Stimulated activated CD4-positive, alpha-beta T cell treated with anti-CD3 and anti-CD28 coated beads, Interleukin-4, amount 100 ng/mL, for 48 hours (primary cell): ENCODE results near the gene L3MBTL3.

Source experiments
- DNase-seq, 2 donors: peaks; one replicate each; pipeline ENCODE4 v3.0.0-alpha.2; 2020; ENCODE audit warnings: low read depth in 2 of 2

Gene L3MBTL3

GRCh38 chr6:130018292-130018743, at the start of gene L3MBTL3:
L3MBTL3 (plus strand) TSS chr6:130018581; CDS start chr6:130042700, 24,119 bp downstream.
- DNase-seq, result peak; percentile 76 to 82

- no peak for DNase-seq
Measured at GRCh38 chr6:129969064-129969463, 49.3 kb upstream of the L3MBTL3 start.

DNA sequence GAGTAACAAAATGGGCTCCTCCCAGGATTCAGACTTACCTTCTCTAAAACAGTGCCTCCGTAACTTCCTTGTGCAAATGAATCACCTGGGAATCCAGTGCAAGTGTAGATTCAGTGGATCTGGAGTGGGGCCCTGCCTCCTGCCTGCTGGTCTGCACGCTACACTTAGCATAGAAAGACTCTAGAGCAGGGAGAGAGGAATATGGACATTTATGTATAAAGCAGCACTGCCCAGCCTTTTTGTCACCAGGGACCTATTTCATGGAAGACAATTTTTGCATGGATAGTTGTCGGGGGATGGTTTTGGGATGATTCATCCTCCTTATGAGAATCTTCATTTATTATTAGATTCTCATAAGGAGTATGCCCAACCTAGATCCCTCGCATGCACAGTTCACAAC, 42.3 kb upstream of the L3MBTL3 start:
- DNase-seq, result no peak

- DNase-seq, result no peak
Measured at GRCh38 chr6:129978148-129978916, 40.0 kb upstream of the L3MBTL3 start.

- DNase-seq, result no peak
Measured at GRCh38 chr6:129980821-129981220, 37.6 kb upstream of the L3MBTL3 start.

DNA sequence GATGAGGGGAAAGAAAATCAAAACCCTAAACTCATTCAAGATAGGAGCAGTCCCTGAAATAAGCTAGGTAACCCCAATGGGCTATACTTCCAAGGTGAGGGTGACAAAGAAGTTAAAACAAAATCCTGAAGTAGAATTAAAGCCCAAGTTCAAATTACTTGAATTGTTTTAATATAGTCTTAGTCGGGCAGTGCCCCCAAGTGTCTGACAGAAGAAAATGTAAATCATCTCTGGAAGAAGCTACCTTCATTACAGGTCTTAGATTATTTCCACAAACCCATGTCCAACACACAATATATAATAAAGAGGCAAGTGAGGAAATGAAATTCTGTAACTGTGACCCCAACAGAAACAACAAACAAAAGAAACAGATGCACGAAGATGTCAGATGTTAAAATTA, 36.8 kb upstream of the L3MBTL3 start:
- no peak for DNase-seq

- DNase-seq, result no peak
Measured at GRCh38 chr6:129989396-129989795, 29.0 kb upstream of the L3MBTL3 start.

DNA sequence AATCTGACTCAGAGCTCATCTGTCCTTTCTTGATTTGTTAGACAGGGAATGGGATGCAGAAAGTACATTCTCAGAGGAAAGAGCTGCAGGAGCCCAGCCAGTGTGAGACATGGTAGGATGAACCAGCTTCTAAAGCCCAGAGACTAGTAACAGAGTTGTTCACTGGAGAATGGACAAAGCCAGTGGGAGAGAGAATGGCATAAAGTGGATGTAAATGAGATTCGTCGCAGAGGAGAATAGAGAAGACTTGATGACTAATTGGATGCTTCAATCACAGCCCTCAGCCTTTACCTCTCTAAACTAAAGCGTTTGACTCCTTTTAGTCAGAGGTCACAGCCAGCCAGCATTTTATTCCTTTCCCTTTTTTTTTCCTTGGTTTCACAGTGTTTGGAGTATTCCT, 25.5 kb upstream of the L3MBTL3 start:
- no peak for DNase-seq

GRCh38 chr6:129994410-129994809, 24.0 kb upstream of the L3MBTL3 start:
- DNase-seq, result no peak

DNA sequence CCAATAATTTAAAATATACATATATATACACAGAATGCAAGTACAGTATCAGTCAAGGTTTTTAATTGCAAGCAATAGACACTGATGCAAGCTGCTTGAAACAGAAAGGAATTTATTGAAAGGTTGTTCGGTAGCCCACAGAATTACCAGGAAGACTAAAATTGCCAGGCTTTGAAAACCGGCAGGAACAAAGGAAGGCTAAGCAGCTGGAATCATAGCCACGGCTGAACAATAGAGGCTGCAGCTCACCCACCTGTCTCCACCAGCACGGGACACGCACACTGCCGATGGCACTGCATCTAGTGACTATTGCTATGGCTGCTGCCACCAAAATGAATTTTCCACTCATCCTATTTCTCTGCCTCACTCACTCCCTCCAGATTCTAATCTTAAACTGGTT, 22.0 kb upstream of the L3MBTL3 start:
- no peak for DNase-seq

DNA sequence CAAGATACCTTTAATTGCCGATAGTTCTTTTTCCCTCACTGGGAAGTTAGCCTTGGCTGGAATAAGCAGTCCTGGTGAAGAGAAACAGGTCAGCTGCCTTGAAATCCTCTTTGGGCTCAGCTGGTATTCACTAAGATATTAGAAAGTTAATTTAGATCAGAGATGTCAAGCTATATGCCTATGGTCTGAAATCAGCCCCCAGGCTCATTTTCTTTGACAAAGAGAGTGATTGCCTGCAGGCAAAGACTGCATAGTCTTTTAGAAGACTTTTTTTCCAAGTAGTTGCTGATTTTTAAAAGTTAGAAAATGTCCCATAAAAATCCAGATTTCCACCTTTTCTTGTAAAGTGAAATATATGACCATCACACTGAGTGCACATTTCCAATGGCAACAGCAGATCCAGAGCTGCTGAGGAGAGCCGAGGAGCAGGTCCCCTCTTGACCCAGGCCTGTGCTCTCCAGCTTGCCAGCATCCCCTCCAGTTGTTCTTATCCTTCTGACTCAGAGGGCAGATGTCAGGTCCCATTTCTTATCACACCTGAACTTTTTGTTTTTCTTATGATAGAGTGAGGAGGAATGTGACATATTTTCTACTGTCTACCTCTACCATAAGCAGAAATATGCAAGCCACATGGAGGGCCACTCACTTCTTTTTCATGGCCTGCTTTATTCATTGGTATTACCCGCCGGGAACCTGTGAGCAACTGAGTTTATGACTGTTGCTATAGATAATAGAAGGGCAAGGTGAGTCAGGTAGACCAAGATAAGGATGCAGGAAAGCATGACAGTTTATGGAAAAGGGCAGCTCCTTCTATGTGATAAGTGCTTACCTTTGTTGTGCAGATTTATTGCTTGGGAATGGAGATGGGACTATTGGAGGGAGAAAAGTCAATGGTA, 17.6 kb upstream of the L3MBTL3 start:
- no peak for DNase-seq

DNA sequence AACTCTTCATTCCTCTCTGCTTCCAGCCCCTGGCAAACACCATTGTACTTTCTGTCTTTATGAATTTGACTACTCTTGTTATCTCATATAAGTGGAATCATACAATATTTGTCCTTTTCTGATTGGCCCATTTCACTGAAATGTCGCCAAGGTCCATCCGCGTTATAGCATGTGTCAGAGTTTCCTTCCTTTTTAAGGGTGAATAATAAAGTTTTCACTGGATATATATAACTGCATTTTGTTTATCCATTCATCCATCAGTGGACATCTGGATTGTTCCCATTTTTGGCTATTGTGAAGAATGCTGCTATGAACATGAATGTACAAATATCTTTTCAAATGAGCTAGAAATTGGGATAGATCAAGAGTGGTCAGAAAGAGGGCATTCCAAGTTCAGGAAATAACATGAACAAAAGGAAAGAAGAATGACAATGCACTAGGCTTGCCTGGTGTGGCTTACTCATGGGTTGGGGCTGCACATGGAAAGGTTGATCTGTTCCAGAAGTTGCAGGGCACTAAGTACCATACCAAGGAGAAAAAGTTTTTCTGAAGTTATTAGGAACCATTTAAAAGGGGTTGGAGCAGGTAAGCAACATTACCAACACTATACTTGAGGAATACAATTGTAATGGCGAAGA, 10.0 kb upstream of the L3MBTL3 start:
- DNase-seq, result no peak

GRCh38 chr6:130009146-130009545, 9.2 kb upstream of the L3MBTL3 start:
- DNase-seq, result no peak

DNA sequence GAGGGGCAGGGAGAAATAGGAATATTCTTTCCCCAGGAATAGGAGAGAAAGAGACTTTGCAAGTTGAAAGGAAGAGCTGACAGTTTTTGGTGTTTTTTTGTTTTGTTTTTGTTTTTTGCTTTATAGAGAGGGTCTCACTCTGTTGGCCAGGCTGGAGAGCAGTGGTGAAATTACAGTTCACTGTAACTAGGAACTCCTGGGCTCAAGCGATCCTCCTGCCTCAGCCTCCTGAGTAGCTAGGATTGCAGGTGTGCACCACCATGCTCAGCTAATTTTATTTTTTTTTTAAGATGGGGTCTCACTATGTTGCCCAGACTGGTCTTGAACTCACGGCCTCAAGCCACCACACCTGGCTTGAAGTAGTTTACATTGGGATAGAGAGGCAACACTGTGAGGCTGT, 8.0 kb upstream of the L3MBTL3 start:
- no peak for DNase-seq

DNA sequence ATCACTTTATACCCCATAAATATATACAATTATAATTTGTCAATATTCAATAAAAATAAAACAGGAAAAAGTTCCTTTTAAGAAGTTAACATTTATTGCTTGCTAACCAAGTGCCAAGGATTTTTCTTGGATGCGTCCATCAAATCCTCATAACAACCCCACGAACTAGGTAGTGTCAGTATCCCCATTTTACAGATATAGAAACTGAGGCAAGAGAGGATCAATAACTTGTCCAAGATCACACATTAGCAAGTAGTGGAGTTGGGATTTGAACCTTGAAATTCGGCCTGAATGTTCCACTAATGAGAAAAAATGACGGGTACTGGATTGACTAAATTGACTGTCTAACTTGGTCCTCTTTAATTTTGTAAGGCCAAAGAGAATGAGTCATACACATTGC, 5.7 kb upstream of the L3MBTL3 start:
- no peak for DNase-seq

- DNase-seq, result no peak
Measured at GRCh38 chr6:130018744-130019325, 454 bp downstream of the L3MBTL3 start.

DNA sequence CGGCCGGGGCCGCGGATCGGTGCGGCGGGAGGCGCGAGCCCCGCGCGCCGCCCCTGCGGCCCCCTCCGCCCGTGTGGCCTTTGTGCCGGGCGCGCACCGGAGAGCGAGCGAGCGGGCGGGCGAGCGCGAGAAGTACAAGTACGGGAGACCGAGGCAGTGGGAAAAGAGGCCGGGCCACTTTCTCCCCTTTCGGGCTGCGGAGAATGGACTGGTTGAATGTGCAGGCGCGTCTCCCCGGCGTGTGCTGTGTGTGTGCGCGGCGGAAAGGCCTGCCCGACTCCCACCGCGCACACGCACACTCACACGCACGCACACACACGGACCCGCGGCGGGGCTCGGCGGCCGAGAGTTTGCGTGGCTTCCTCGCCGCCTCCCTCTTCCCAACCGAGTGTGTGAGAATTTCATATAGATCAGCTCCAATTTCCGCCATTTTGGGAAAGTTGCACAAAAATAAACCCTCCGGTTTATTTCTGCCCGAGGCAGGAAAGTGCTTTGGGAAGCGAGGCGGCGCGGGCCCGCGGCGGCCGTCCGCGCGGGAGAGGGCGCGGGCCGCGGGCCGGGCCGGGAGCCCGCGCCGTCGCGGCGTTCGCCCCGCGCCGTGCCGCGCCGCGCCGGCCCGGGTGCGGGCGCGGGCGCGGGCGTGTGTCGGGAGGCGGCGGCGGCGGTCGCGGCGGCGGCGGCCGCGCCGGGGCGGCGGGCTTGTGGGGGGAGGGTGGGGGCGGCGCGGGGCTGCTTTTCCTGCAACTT, 1.1 kb downstream of the L3MBTL3 start:
- peak in 1 of 2 donors; percentile 22 for DNase-seq

GRCh38 chr6:130020073-130020906, 1.9 kb downstream of the L3MBTL3 start:
- peak; percentile 7 to 23 for DNase-seq

GRCh38 chr6:130020907-130021629, 2.7 kb downstream of the L3MBTL3 start:
- peak; percentile 53 to 73 for DNase-seq

DNA sequence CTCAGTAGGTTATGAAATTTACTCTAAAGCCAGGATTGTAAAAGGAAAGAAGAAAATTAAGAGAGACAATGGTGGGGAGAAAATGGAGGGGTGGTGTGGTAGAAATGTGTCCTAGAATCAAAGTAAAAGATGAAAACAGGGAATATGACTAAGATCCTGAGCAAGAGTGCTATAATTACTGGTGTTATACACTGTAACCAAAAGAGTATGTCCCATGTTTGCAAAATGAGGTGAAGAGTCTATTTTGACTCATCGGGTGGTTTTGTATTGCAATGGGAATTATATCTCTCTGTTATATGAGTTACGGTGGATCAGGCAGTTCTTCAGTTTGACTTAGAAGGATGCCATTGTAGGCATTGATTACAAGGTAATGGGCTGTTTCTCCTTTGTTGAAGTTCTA, 8.5 kb downstream of the L3MBTL3 start:
- DNase-seq, result no peak
